Activated CD4-positive, alpha-beta T cell treated with anti-CD3 and anti-CD28 coated beads, Interleukin-2, Interleukin-4, amounts not matched to agents 100 ng/mL and 50 ng/mL, durations not matched to agents 16 hours and 8 hours (primary cell): ENCODE results near the gene RIN3.
A peak's percentile ranks its signal among the peaks of the same experiment; 100 is the strongest.

Source experiments
- DNase-seq: peaks from one replicate; pipeline ENCODE4 v3.0.0-alpha.2; 2020; ENCODE audit warnings: low spot score

RIN3 gene

DNA sequence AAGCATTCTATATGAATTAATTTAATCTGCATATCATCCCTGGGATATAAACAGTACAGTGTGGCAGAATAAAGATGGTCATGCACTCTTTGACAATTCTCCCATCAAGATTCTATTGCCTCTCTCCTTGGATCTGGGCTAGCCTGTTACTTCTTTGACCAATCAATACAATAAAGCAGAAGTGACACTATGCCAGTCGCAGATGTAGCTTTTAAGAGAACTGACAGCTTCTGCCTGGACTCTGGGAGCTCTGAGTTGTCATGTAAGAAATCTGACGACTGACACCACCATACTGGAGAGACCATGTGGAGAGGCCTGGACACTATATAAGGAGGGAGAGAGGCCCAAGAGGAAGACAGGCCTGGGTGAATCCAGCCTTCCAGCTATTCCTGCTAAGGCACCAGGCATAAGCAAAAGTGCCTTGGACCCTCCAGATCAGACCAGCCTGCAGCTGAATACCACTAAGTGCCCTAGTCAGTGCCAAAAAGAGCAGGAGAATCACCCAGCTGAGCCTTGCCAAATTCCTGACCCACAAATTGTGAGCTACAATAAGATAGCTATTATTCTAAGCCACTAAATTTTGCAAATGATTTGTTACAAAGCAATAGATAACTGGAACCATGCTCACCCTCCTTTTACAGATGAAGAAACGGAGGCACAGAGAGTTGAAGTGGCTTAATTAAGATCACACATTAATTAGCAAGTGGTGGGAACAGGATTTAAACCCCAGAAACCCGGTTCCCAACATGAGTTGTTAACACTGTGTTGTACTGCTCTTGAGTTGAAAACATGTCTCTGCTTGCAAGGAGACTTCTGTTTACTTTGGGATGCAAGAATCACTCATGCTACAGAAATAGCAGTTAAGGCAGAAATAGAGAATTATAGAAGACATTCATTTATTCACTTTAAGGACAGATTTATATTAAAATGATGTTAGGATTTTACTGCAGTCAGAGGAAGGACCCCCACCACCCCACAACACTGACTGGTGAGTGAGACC is 84.6 kb downstream of the RIN3 start:
- DNase-seq: no peak

DNA sequence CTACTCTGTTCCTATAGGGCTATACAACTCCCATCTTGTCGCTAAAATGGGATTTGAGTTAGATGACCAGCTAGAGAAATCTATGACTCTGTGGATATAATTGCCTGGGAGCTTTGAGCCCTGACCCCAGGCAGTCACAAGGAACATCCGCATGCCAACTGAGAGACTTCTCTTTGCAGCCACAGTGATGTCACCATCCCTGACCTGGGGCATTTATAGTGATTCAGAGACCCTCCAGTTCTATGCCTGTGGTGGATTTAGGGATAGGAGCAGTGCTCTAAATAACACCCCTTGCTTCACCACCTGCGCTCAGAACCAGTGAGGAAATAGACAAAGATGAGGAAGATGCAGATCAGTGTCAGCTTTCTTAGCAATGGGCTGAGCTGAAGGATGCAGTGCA is 86.2 kb downstream of the RIN3 start:
- DNase-seq: no peak

DNA sequence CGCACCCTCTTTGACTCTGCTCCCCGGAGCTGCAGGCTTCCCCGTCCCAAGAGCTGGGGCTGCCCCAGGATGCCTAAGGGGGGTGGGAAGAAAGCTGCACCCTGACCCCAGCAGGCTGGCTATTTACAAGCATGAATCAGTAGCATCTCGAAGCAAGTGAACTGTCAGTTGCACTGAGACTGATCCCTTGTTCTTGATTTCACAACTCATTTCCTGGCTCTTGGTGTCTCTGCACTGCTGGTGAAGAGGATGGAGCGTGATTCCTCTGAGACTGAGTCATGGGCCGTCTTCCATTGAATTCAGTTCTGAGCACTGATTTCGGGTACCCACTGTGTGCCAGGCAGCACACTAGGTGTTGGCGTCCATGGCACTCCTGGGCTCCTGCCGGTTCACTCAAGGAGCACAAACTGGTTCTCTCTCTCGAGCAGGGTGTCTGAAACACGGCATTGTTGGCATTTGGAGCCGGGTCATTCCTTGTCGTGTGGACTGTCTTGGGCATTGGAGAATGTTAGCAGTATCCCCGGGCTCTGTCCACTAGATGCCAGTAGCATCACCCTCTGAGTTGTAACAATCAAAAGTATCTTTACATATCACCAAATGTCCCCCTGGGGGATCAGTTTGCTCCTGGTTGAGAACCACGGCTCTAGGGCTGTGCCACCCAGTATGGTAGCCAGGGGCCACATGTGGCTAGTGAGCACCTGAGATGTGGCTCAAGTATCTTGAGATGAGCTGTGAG is 86.9 kb downstream of the RIN3 start:
- DNase-seq: no peak

DNA sequence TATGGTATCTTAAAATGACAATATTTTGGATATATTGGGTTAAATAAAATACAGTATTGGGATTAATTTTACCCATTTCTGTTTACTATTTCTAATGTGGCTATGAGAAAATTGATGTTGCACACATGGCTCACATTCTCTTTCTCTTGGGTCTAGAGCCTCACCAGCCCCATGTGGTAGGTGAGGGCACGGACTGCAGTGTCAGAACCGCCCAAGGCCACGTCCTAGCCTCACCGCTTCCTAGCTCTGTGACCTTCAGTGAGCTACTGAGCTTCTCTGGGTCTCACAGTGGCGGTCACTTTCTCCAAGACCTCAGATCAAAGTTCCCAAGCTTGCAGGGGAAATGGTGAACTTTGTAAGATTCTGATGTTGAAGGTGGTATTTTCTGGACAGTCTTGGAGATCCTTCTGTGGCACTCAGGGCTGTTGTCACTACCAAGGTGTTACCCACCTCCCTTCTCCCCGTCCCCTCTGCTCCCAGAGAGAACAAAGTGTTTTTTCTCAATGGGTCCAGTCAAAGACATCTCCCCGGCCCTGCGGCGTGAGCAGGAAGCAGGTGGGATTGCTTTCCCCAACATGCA is 87.6 kb downstream of the RIN3 start:
- no peak for DNase-seq

DNA sequence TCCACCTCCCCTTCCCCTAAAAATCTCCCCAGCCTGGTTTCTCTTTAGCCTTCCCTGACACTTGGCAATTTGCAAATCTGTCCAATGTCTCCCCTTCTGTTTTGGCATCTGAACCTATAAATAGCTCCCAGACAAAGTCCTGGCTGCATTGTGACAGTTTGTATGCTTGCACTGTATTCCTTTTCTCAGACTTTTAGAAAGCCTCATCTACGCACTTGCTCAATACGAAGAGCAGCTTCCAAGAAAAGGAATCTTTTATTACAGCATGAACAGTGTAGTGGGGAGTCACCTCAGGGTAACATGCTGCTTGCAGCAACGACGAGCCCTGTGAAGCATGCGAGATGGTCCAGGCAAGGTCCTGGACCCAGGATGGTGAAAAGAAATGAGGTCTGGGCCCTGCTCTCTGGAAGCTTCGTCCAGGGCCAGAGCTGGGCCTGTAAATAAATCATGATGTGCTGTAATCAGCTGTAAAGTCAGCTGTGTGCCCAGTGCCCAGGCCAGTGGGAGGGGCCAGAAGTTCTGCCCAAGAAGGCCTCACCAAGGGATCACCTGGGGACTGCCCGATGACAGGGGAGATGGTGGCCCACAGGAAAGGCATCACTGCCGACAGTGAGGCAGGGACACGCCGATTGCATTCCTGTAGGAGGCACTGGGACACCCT is 88.3 kb downstream of the RIN3 start:
- no peak for DNase-seq

DNA sequence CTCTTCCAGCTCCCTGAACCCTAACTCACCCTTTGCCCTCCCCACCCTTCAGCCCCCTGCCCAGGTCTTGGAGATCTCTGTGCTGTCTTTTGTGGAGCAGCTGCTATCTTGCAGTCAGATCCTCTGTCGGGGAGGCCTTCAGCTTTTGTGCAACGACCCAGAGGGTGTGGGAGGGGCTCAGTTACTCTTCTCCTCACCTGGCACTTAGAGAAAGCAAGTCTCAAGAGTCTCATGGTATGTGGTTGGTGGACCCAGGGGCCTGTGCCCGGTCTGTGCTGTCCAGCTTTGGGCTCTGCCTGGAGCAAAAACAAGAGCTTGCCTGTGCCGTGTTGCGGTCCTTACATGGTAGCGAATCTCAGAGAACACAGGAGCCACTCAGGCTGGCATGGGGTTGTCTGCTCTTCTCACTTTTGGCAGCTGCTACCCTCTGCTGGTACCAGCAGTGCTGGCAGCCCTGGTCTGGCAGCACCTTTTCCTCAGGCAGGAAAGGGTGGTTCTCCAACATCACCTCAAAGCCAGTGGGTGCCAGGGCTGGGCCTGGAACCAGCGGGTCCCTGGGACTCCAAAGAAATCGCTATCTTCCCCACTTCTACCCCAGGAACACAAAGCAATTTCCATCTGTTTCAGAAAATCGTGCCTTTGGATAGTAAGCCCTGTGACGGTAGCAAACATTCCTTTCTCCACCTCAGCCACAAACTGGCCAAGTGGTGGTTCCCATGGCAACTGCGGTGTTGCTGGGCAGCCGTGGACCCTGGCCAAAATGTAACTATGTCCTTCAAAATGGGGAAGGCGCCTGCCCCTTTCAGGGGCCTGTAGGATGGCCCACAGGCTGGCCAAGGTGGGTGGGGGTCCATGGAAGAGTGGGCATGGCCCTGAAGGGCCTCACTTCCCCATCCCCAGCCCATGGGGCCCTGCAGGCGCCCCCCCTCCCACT is 90.0 kb downstream of the RIN3 start:
- DNase-seq: peak; percentile 22

- DNase-seq: no peak
Observed at GRCh38 chr14:92605274-92605940, 91.8 kb downstream of the RIN3 start.

DNA sequence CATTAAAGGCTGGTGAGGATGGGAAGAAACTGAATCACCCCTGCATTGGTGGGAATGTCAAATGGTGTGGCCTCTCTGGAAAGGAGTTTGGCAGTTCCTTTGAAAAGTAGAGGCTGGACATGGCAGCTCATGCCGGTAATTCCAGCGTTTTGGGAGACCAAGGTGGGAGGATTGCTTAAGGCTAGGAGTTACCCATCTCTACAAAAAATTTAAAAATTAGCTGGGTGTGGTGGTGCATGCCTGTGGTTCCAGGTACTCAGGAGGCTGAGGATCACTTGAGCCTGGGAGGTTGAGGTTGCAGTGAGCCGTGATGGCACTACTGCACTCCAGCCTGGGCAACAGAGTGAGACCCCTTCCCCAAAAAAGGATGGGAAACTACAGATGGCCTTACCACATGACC is 93.7 kb downstream of the RIN3 start:
- no peak for DNase-seq

- DNase-seq: no peak
Observed at GRCh38 chr14:92607702-92608429, 94.3 kb downstream of the RIN3 start.

DNA sequence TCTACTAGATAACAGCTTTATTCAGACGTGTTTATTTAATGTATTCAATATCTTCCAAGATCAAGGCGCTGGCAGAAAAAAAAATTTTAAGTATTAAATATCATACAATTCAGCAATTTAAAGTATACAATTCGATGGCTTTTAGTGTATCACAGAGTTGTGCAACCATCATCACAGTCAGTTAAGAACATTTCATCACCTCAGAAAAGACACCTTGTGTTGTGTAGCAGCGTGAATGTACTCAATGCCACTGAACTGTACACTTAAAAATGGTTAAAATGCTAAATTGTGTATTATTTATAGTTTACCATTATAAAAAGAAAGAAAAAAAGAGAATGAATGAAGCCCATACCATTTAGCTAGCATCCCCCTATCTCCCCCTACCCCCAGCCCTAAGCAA is 96.4 kb downstream of the RIN3 start:
- no peak for DNase-seq

DNA sequence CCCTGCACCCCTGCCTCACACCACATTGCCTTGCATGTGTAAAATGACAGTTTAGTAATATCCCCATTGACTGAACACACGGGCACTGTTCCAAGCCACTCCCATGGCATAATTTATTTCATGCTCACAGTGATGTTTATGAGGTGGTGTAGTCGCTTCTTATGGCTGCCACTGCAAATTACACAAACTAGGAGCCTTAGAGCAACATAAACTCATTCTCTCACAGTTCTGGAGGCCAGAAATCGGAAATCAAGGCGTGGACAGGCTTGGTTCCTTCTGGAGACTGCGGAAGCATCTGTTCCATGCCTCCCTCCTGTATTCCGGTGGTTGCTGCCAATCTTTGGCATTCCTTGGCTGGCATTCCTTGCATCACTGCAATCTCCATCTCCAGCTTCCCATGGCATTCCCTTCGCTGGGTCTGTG is 97.3 kb downstream of the RIN3 start:
- no peak for DNase-seq

GRCh38 chr14:92613008-92613658 is 99.6 kb downstream of the RIN3 start:
- DNase-seq: peak; percentile 54

GRCh38 chr14:92613681-92614260 is 100.2 kb downstream of the RIN3 start:
- no peak for DNase-seq

- peak; percentile 19 for DNase-seq
Observed at GRCh38 chr14:92615451-92615850, 101.9 kb downstream of the RIN3 start.

- DNase-seq: no peak
Observed at GRCh38 chr14:92616178-92616577, 102.6 kb downstream of the RIN3 start.

- DNase-seq: no peak
Observed at GRCh38 chr14:92617581-92617980, 104.0 kb downstream of the RIN3 start.

- no peak for DNase-seq
Observed at GRCh38 chr14:92619671-92620456, 106.3 kb downstream of the RIN3 start.

DNA sequence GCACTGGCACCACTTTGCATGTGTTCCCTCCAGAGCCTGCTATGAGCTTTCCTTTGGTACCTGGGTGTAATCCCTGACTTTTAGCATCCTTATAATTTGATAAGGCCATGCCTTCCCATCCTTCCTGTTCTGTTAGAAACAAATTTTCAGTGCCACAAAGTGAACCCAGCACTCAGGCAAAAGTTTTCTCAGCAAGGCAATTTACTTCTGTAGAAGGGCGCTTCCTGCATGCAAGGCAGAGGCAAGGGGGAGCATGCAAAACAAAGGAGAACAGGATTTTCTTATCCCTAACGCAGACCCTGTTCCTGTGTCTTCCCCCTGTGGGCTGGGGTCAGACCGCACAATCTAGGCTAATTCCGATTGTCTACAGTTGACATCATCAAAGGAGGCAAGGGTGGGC is 108.7 kb downstream of the RIN3 start:
- DNase-seq: no peak
